ENCODE measurements around the gene GEMIN2. TPM values are rescaled to one million over a fixed set of nuclear protein-coding genes. Genes with fewer than 3 reads are reported as not detected.

The GEMIN2 gene
- total and polyA plus RNA-seq, 2 donors (not counting 3 experiments of a cell fraction or from before 2014, with no cell fraction given): 14.3 to 19.5 TPM

- Histone ChIP-seq H3K4me1 (ENCODE audit: control insufficient read depth, extremely low read depth, insufficient read depth, low read length) (peaks cover 21% of the 10 kb centered on the region), H3K79me2 (ENCODE audit: control insufficient read depth, insufficient read depth, low read length) (peaks cover 39% of the 10 kb centered on the region), H4K20me1 (replicated peaks; ENCODE audit: control insufficient read depth, extremely low read depth, insufficient read depth, low read length) (no peaks in the 10 kb centered on the region), H3K36me3 (ENCODE audit: control insufficient read depth in 2 of 2, extremely low read depth in 1 of 2, insufficient read depth in 2 of 2, low read length in 2 of 2) (peaks cover 0 to 2% of the 10 kb centered on the region in 2 experiments), H3K27me3 (ENCODE audit: control insufficient read depth in 2 of 2, insufficient read depth in 2 of 2, low read length in 2 of 2) (no peaks in the 10 kb centered on the region), H3K4me2 (ENCODE audit: insufficient read depth, low read length) (peak overlapping the region; percentile 88), H3K9ac (replicated peaks; ENCODE audit: extremely low read depth, insufficient read depth, low read length) (peak overlapping the region; percentile 90), H3K27ac (ENCODE audit: insufficient read depth, low read depth, low read length) (peak overlapping the region; percentile 51), H3K4me3 (replicated peaks in 1 of 3; ENCODE audit: insufficient read depth in 1 of 3, low read depth in 1 of 3, low read length in 3 of 3) (peak overlapping the region; percentile 76 to 91 (median 89)), H3K9me1 (replicated peaks; ENCODE audit: control insufficient read depth, extremely low read depth, insufficient read depth, low read length) (no peaks in the 10 kb centered on the region), H2AFZ (ENCODE audit: low read depth, low read length) (peak overlapping the region; percentile 24), H3K9me3 (replicated peaks; ENCODE audit: control insufficient read depth, insufficient read depth, low read length) (no peaks in the 10 kb centered on the region)
- intact Hi-C loops (cut with micrococcal nuclease): no loop called here
- TF ChIP-seq POLR2AphosphoS5 (IDR thresholded peaks at IDR 0.05; ENCODE audit: insufficient read depth, low read depth, low read length): no peak
- TF ChIP-seq EZH2 (IDR thresholded peaks at IDR 0.05; ENCODE audit: borderline replicate concordance, low read depth, low read length, severe bottlenecking): no peak
- TF ChIP-seq POLR2A (IDR thresholded peaks at IDR 0.05; ENCODE audit: low read depth, low read length): no peak
- no peak for TF ChIP-seq CTCF (IDR thresholded peaks at IDR 0.05; ENCODE audit: extremely low read depth in 1 of 2, insufficient read depth in 1 of 2, low read depth in 1 of 2, low read length in 2 of 2)
- no peak for TF ChIP-seq MYC (IDR thresholded peaks at IDR 0.05; ENCODE audit: low read depth, low read length)
- no peak for TF ChIP-seq MAX (IDR thresholded peaks at IDR 0.05; ENCODE audit: insufficient read depth, insufficient read length)
- no peak for TF ChIP-seq GATA2 (IDR thresholded peaks at IDR 0.05; ENCODE audit: insufficient read depth, insufficient read length, low read depth, low read length)
- no peak for TF ChIP-seq JUN (IDR thresholded peaks at IDR 0.05; ENCODE audit: borderline replicate concordance, insufficient read depth, insufficient read length, low read depth)
- no peak for TF ChIP-seq FOS (IDR thresholded peaks at IDR 0.05; ENCODE audit: borderline replicate concordance, insufficient read depth, low read length)
- no peak for FAIRE-seq
- no TSS peak for BruUV-seq (replicated peaks)
- POLR2A ChIA-PET: interaction anchor here (1.0 to 1.5 kb wide), 7 partner anchors 9 to 257 kb away, joined by 3 to 8 read pairs (median 6); partner anchors contain the start of genes GEMIN2 and SEC23A
- dilution Hi-C loops (cut with MboI; ENCODE audit: extremely low pct_ligation_motif_present, low sequenced_read_pairs): no loop called here
- CTCF ChIA-PET: interaction anchor here (1.0 to 1.5 kb wide), 4 partner anchors 122 to 262 kb away, joined by 4 to 9 read pairs (median 4); partner anchors contain the start of gene FBXO33
- DNase-seq (ENCODE audit: low read depth, low spot score): peak; percentile 48
These were observed 55.4 kb downstream of the GEMIN2 start for GRCh38 chr14:39169541-39169900.

Data from endothelial cell of umbilical vein (primary cell).